ENCODE results near the gene TGFBR3.

- TF ChIP-seq CTCF (IDR thresholded peaks at IDR 0.05; ENCODE audit: poor library complexity) (no peak), EZH2phosphoT487 (IDR thresholded peaks at IDR 0.05; ENCODE audit: low read depth, severe bottlenecking, unreplicated experiment) (no peak)
These were observed 22.5 kb downstream of the TGFBR3 start for GRCh38 chr1:91863498-91863897.
